NCI-H1105 treated with DMSO at 0.1 percent for 48 hours (cell line): ENCODE measurements around the gene EPS8L2.

ENCODE experiments used
- DNase-seq: peaks from one replicate; lab custom pipeline; 2025; lab: John Stamatoyannopoulos, UW

Gene EPS8L2

DNA sequence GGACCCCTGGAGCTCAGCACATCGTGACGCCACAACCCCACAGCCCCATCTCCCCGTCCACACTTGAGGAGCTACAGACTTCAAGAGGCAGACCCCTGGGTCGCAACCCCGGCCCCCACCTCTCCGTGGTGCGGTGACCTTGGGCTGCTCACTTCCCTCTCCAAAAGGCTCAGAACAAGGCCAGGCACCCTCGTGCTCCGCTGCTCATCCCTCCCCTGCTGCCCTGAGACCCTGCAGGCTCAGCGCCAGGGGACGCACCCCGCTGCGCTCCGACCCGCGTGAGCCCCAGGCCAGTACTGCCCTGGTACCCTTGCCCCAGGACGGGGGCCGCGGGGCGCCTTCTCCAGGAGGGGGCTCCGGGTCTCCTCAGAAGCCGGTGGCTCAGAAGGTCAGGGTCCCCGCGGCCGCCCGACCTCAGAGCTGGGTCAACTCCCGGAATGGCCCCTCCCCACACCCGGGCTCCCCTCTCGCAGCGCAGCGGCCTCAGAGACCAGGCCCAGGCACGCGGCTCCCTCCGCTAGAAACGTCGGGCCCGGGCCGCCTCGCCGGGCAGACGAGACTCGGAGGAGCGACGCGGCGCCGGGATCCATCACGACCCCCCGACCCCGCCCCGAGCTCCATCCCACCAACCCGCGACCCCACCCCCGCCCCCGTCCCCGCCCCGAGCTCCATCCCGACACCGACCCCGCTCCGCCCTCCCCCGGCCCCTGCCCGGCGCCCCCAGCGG, 70.7 kb downstream of the EPS8L2 start:
- DNase-seq: peak; percentile 39
